Endometrium (tissue), 2 donors: ENCODE measurements around the gene TUBGCP3.
"Not testable (repeated sequence)": the region's sequence is repeated elsewhere in the genome, so short reads cannot be mapped to it uniquely, and the experiment has no call there.

Experiments used
- FAIRE-seq: peaks from 2 replicates; lab custom pipeline; 2012; peaks lifted over from hg19 to GRCh38; lab: Jason Lieb, UNC
- donor health status: control.
- donor health status: control.

TUBGCP3 gene

GRCh38 chr13:112576768-112577167, 11.2 kb downstream of the TUBGCP3 start:
- no peak for FAIRE-seq

GRCh38 chr13:112576191-112576590, 11.8 kb downstream of the TUBGCP3 start:
- no peak for FAIRE-seq

- FAIRE-seq, result no peak
These were observed 12.3 kb downstream of the TUBGCP3 start for GRCh38 chr13:112575675-112576074.

- FAIRE-seq, result no peak
These were observed 12.9 kb downstream of the TUBGCP3 start for GRCh38 chr13:112574834-112575613.

- FAIRE-seq, result no peak
These were observed 13.5 kb downstream of the TUBGCP3 start for GRCh38 chr13:112574416-112574815.

- no peak for FAIRE-seq
These were observed 14.2 kb downstream of the TUBGCP3 start for GRCh38 chr13:112573710-112574109.

- no peak for FAIRE-seq
These were observed 15.6 kb downstream of the TUBGCP3 start for GRCh38 chr13:112572366-112572765.

- no peak for FAIRE-seq
These were observed 18.1 kb downstream of the TUBGCP3 start for GRCh38 chr13:112569821-112570220.

- FAIRE-seq, result no peak
These were observed 20.6 kb downstream of the TUBGCP3 start for GRCh38 chr13:112567161-112567862.

- no peak for FAIRE-seq
These were observed 25.1 kb downstream of the TUBGCP3 start for GRCh38 chr13:112562786-112563383.

- no peak for FAIRE-seq
These were observed 25.7 kb downstream of the TUBGCP3 start for GRCh38 chr13:112562254-112562653.

- no peak for FAIRE-seq
These were observed 26.5 kb downstream of the TUBGCP3 start for GRCh38 chr13:112561478-112561877.

- FAIRE-seq, result no peak
These were observed 29.1 kb downstream of the TUBGCP3 start for GRCh38 chr13:112558696-112559418.

GRCh38 chr13:112556600-112556999, 31.4 kb downstream of the TUBGCP3 start:
- no peak for FAIRE-seq

GRCh38 chr13:112554214-112554850, 33.6 kb downstream of the TUBGCP3 start:
- FAIRE-seq, result no peak

GRCh38 chr13:112548975-112549374, 39.0 kb downstream of the TUBGCP3 start:
- not testable (repeated sequence) for FAIRE-seq

- FAIRE-seq, result no peak
These were observed 42.1 kb downstream of the TUBGCP3 start for GRCh38 chr13:112545856-112546255.

GRCh38 chr13:112532837-112533745, 54.9 kb downstream of the TUBGCP3 start:
- no peak for FAIRE-seq

GRCh38 chr13:112531263-112531794, 56.6 kb downstream of the TUBGCP3 start:
- no peak for FAIRE-seq

GRCh38 chr13:112530861-112531260, 57.1 kb downstream of the TUBGCP3 start:
- peak; percentile 18 for FAIRE-seq

GRCh38 chr13:112529216-112529615, 58.7 kb downstream of the TUBGCP3 start:
- no peak for FAIRE-seq
